WTC11 (cell line): Measurements from ENCODE around the gene PLPP7. TPM values are rescaled to one million over a fixed set of nuclear protein-coding genes. Genes with fewer than 3 reads are reported as not detected.

Experiments
- ATAC-seq: fragments of 200-7000 bp; cut with Tn5 transposase; 2 replicates; pipeline ENCODE4 v1.10.0; 2021; ENCODE audit warnings: mild to moderate bottlenecking, moderate library complexity
- CTCF ChIA-PET: fragments of 300-600 bp; sonication (Branson Sonifier 250); formaldehyde crosslinking; loops from one replicate; lab custom pipeline; 2021; ENCODE audit warnings: antibody characterized with exemption; lab: Charles Lee
- POLR2A ChIA-PET: fragments of 350-600 bp; sonication (Branson Sonifier 250); formaldehyde crosslinking; loops from one replicate; lab custom pipeline; 2021; ENCODE audit warnings: antibody characterized with exemption; lab: Charles Lee
- DNase-seq: peaks from one replicate; pipeline ENCODE4 v3.0.0; 2021; ENCODE audit warnings: low spot score
- H3K27ac Mint-ChIP-seq: 2 replicates; pipeline ENCODE4 v1.8.0; 2021; ENCODE audit warnings: mixed read lengths
- H3K27me3 Mint-ChIP-seq: 2 replicates; pipeline ENCODE4 v1.8.0; 2021; ENCODE audit warnings: low read depth, mild to moderate bottlenecking, moderate library complexity, mixed read lengths
- H3K36me3 Mint-ChIP-seq: 2 replicates; pipeline ENCODE4 v1.8.0; 2021; ENCODE audit warnings: mixed read lengths
- H3K4me1 Mint-ChIP-seq: 2 replicates; pipeline ENCODE4 v1.8.0; 2022; ENCODE audit warnings: mixed read lengths
- H3K4me3 Mint-ChIP-seq: 2 replicates; pipeline ENCODE4 v1.8.0; 2021; ENCODE audit warnings: mild to moderate bottlenecking, moderate library complexity, mixed read lengths
- H3K9me3 Mint-ChIP-seq: 2 replicates; pipeline ENCODE4 v1.8.0; 2021; ENCODE audit warnings: mixed read lengths
- ARID4B ChIP-seq: sonication (generic); formaldehyde crosslinking; IDR thresholded peaks from 2 replicates; pipeline ENCODE4 v1.8.0; 2023; ENCODE audit warnings: missing genetic modification reagents, mild to moderate bottlenecking, borderline replicate concordance
- CTCF ChIP-seq: fragments of 200-600 bp; IDR thresholded peaks from 2 replicates; pipeline ENCODE4 v1.8.0; 2022; ENCODE audit warnings: antibody characterized with exemption
- GTF2I ChIP-seq: fragments of 250-450 bp; sonication (Bioruptor Pico); conservative IDR thresholded peaks from 2 replicates; pipeline ENCODE4 v1.4.0; 2021; ENCODE audit warnings: mild to moderate bottlenecking
- KAT7 ChIP-seq: sonication (generic); formaldehyde crosslinking; IDR thresholded peaks from 2 replicates; pipeline ENCODE4 v1.8.1; 2023; ENCODE audit warnings: missing genetic modification reagents, mild to moderate bottlenecking, borderline replicate concordance
- MAX ChIP-seq: sonication (generic); formaldehyde crosslinking; IDR thresholded peaks from 2 replicates; pipeline ENCODE4 v1.8.0; 2022; ENCODE audit warnings: mild to moderate bottlenecking, missing genetic modification reagents
- MLX ChIP-seq: sonication (generic); formaldehyde crosslinking; IDR thresholded peaks from 2 replicates; pipeline ENCODE4 v1.8.1; 2023; ENCODE audit warnings: mild to moderate bottlenecking, missing genetic modification reagents, moderate library complexity
- NFATC4 ChIP-seq: fragments of 250-450 bp; sonication (Bioruptor Pico); IDR thresholded peaks from 2 replicates; pipeline ENCODE4 v1.9.0; 2021; ENCODE audit warnings: mild to moderate bottlenecking
- PREB ChIP-seq: sonication (generic); formaldehyde crosslinking; IDR thresholded peaks from 2 replicates; pipeline ENCODE4 v1.8.1; 2022; ENCODE audit warnings: mild to moderate bottlenecking, missing genetic modification reagents, moderate library complexity, borderline replicate concordance
- TCF7 ChIP-seq: sonication (generic); formaldehyde crosslinking; IDR thresholded peaks from 2 replicates; pipeline ENCODE4 v1.8.0; 2022; ENCODE audit warnings: mild to moderate bottlenecking, low read depth, missing genetic modification reagents, moderate library complexity
- ZNF219 ChIP-seq: sonication (generic); formaldehyde crosslinking; IDR thresholded peaks from 2 replicates; pipeline ENCODE4 v1.8.0; 2023; ENCODE audit warnings: missing genetic modification reagents, mild to moderate bottlenecking, borderline replicate concordance
- ZNF263 ChIP-seq: sonication (generic); formaldehyde crosslinking; IDR thresholded peaks from 2 replicates; pipeline ENCODE4 v1.8.1; 2022; ENCODE audit warnings: low read depth, mild to moderate bottlenecking, moderate library complexity, missing genetic modification reagents
- ZNF416 ChIP-seq: fragments of 250-450 bp; sonication (Bioruptor Pico); IDR thresholded peaks from 2 replicates; pipeline ENCODE4 v1.9.0; 2021; ENCODE audit warnings: mild to moderate bottlenecking, inconsistent platforms
- ZNF425 ChIP-seq: fragments of 250-450 bp; sonication (Bioruptor Pico); conservative IDR thresholded peaks from 2 replicates; pipeline ENCODE4 v1.9.0; 2021; ENCODE audit warnings: mild to moderate bottlenecking
- total RNA-seq: library from RNA; stranded (reverse); gene quantifications from 3 replicates; pipeline ENCODE4 v1.2.3, GENCODE V29; 2021

The PLPP7 gene
- total RNA-seq, 1 experiment from 2014 or later = 4.2 TPM

- peaks cover 5% of the 10 kb centered on the region for H3K4me1 Mint-ChIP-seq
- H3K27me3 Mint-ChIP-seq = no peaks in the 10 kb centered on the region
- ChIA-PET POLR2A (no interaction called here), CTCF (interaction anchor here (1.1 to 1.6 kb wide), 2 partner anchors 72 to 212 kb away, joined by 3 to 9 read pairs; no protein-coding TSS in a partner anchor)
- H3K4me3 Mint-ChIP-seq = no peak overlapping the region
- no peaks in the 10 kb centered on the region for H3K36me3 Mint-ChIP-seq
- H3K9me3 Mint-ChIP-seq = no peaks in the 10 kb centered on the region
- H3K27ac Mint-ChIP-seq = peak overlapping the region; percentile 54; the same call in 1 of the 2 replicates
- TF ChIP-seq TCF7 (CRISPR knock-in tag) (no peak), MLX (CRISPR knock-in tag) (no peak), NFATC4 (CRISPR knock-in tag) (no peak), PREB (CRISPR knock-in tag) (no peak)
- DNase-seq (no peak), ATAC-seq (peak; percentile 68)
Measured at GRCh38 chr9:131264231-131264630, 25.3 kb upstream of the PLPP7 start.

- H3K27me3 Mint-ChIP-seq = no peaks in the 10 kb centered on the region
- H3K27ac Mint-ChIP-seq = peak overlapping the region; percentile 90
- POLR2A ChIA-PET = no interaction called here
- no peak for TF ChIP-seq ZNF425 (CRISPR knock-in tag)
- TF ChIP-seq ZNF263 = peak; percentile 66; the same call in 1 of the 2 replicates
- TF ChIP-seq, all 79 proteins: peak for 1
- Mint-ChIP-seq H3K4me1 (peaks cover 15% of the 10 kb centered on the region), H3K36me3 (no peaks in the 10 kb centered on the region), H3K9me3 (no peaks in the 10 kb centered on the region), H3K4me3 (no peak overlapping the region)
- no peak for DNase-seq
- CTCF ChIA-PET = interaction anchor here (0.6 to 2.8 kb wide), 3 partner anchors 10 to 83 kb away, joined by 3 to 12 read pairs (median 4); no protein-coding TSS in a partner anchor
- no peak for ATAC-seq
Measured at GRCh38 chr9:131266266-131267229, 23.0 kb upstream of the PLPP7 start.

GRCh38 chr9:131270171-131271015 lies 19.1 kb upstream of the PLPP7 start:
- peaks cover 26% of the 10 kb centered on the region for H3K4me1 Mint-ChIP-seq
- ATAC-seq (no peak; the same call in 1 of the 2 replicates), DNase-seq (no peak)
- H3K4me3 Mint-ChIP-seq = no peak overlapping the region
- H3K27ac Mint-ChIP-seq = peak overlapping the region; percentile 30; the same call in 1 of the 2 replicates
- POLR2A ChIA-PET = interaction anchor here (0.7 kb wide), 1 partner anchor 32 kb away, joined by 4 read pairs; no protein-coding TSS in a partner anchor
- TF ChIP-seq KAT7 (no peak), GTF2I (CRISPR knock-in tag) (no peak), PREB (CRISPR knock-in tag) (no peak), ZNF263 (no peak), MAX (CRISPR knock-in tag) (no peak), ZNF219 (CRISPR knock-in tag) (no peak), CTCF (no peak), ARID4B (CRISPR knock-in tag) (no peak), ZNF416 (CRISPR knock-in tag) (no peak)
- H3K27me3 Mint-ChIP-seq = peaks cover 2% of the 10 kb centered on the region
- no peaks in the 10 kb centered on the region for H3K36me3 Mint-ChIP-seq
- CTCF ChIA-PET = interaction anchor here (0.5 to 7.8 kb wide), 6 partner anchors 13 to 465 kb away, joined by 3 to 57 read pairs (median 6); no protein-coding TSS in a partner anchor
- no peaks in the 10 kb centered on the region for H3K9me3 Mint-ChIP-seq
